Ishikawa (cell line): Measurements from ENCODE around the gene DBN1.

ENCODE experiments used
- CEBPB ChIP-seq: IDR thresholded peaks from 2 replicates; pipeline ENCODE4 v1.6.1; 2012
- CREB1 ChIP-seq: IDR thresholded peaks from 2 replicates; pipeline ENCODE4 v1.6.1; 2012; ENCODE audit warnings: low read depth
- EGR1 ChIP-seq: IDR thresholded peaks from 2 replicates; pipeline ENCODE4 v1.6.1; 2012
- EP300 ChIP-seq: IDR thresholded peaks from 2 replicates; pipeline ENCODE4 v1.6.1; 2012; ENCODE audit warnings: borderline replicate concordance
- FOXM1 ChIP-seq: IDR thresholded peaks from 2 replicates; pipeline ENCODE4 v1.6.1; 2012; ENCODE audit warnings: low read depth, borderline replicate concordance
- MAX ChIP-seq: IDR thresholded peaks from 2 replicates; pipeline ENCODE4 v1.6.1; 2012
- NFIC ChIP-seq: IDR thresholded peaks from 2 replicates; pipeline ENCODE4 v1.6.1; 2012
- RAD21 ChIP-seq: IDR thresholded peaks from 2 replicates; pipeline ENCODE4 v1.6.1; 2012; ENCODE audit warnings: low read depth
- REST ChIP-seq: IDR thresholded peaks from 2 replicates; pipeline ENCODE4 v1.6.1; 2012; ENCODE audit warnings: low read depth, mild to moderate bottlenecking
- TAF1 ChIP-seq: IDR thresholded peaks from 2 replicates; pipeline ENCODE4 v1.6.1; 2012; ENCODE audit warnings: low read depth, mild to moderate bottlenecking
- TCF12 ChIP-seq: IDR thresholded peaks from 2 replicates; pipeline ENCODE4 v1.6.1; 2012; ENCODE audit warnings: low read depth
- TEAD4 ChIP-seq: IDR thresholded peaks from 2 replicates; pipeline ENCODE4 v1.6.1; 2012
- USF1 ChIP-seq: IDR thresholded peaks from 2 replicates; pipeline ENCODE4 v1.6.1; 2012
- YY1 ChIP-seq: IDR thresholded peaks from 2 replicates; pipeline ENCODE4 v1.6.1; 2012; ENCODE audit warnings: low read depth
- ZBTB7A ChIP-seq: IDR thresholded peaks from 2 replicates; pipeline ENCODE4 v1.6.1; 2012; ENCODE audit warnings: low read depth

The DBN1 gene

GRCh38 chr5:177504086-177505056, 30.9 kb upstream of the DBN1 start:
- no peak for TF ChIP-seq CREB1
- no peak for TF ChIP-seq ZBTB7A
- no peak for TF ChIP-seq CEBPB
- TF ChIP-seq EGR1: no peak
- TF ChIP-seq EP300: no peak
- no peak for TF ChIP-seq NFIC
- no peak for TF ChIP-seq TEAD4
- TF ChIP-seq TCF12: no peak
- no peak for TF ChIP-seq USF1
- no peak for TF ChIP-seq RAD21
- TF ChIP-seq REST: no peak
- no peak for TF ChIP-seq TAF1
- no peak for TF ChIP-seq YY1
- TF ChIP-seq FOXM1: no peak
- TF ChIP-seq MAX: no peak

- TF ChIP-seq TCF12: no peak
- TF ChIP-seq TEAD4: no peak
- TF ChIP-seq REST: no peak
- no peak for TF ChIP-seq EP300
- no peak for TF ChIP-seq USF1
- TF ChIP-seq RAD21: no peak
- no peak for TF ChIP-seq EGR1
- no peak for TF ChIP-seq ZBTB7A
- no peak for TF ChIP-seq TAF1
- TF ChIP-seq CREB1: no peak
- no peak for TF ChIP-seq MAX
- no peak for TF ChIP-seq YY1
- TF ChIP-seq FOXM1: no peak
Measured at GRCh38 chr5:177503351-177504085, 30.1 kb upstream of the DBN1 start.

GRCh38 chr5:177502886-177503285, 29.5 kb upstream of the DBN1 start:
- TF ChIP-seq MAX: no peak
- TF ChIP-seq TAF1: no peak
- TF ChIP-seq TCF12: no peak
- no peak for TF ChIP-seq TEAD4
- TF ChIP-seq CREB1: no peak
- no peak for TF ChIP-seq REST
- TF ChIP-seq NFIC: no peak
- TF ChIP-seq EP300: no peak
